B cell (primary cell): ENCODE results near the gene SH3RF3. TPM values are rescaled to one million over a fixed set of nuclear protein-coding genes. Genes with fewer than 3 reads are reported as not detected.

ENCODE experiments used
- ATAC-seq: fragments of 200-7000 bp; cut with Tn5 transposase; one replicate; pipeline ENCODE4 v1.10.0; 2021; ENCODE audit warnings: low read depth, mild to moderate bottlenecking, moderate number of reproducible peaks, moderate library complexity
- CTCF ChIA-PET: fragments of 350-600 bp; sonication (Branson Sonifier 250); formaldehyde crosslinking; loops from one replicate; lab custom pipeline; 2021; ENCODE audit warnings: antibody characterized with exemption, inconsistent platforms; lab: Charles Lee
- POLR2A ChIA-PET: fragments of 350-600 bp; sonication (Branson Sonifier 250); formaldehyde crosslinking; loops from one replicate; lab custom pipeline; 2021; ENCODE audit warnings: antibody characterized with exemption; lab: Charles Lee
- DNase-seq: peaks from one replicate; pipeline ENCODE4 v3.0.0; 2013
- H2AFZ ChIP-seq: 2 replicates; pipeline ENCODE4 v1.6.1; 2012; ENCODE audit warnings: mild to moderate bottlenecking, low read depth, low read length; ENCODE audit not compliant: insufficient read depth, poor library complexity, severe bottlenecking
- H3K27ac ChIP-seq, 2 donors: 1 replicate in 1 of 2; 2 replicates in 1 of 2; pipeline ENCODE4 v1.5.1; 2012 to 2013; ENCODE audit warnings: low read length in 2 of 2, mild to moderate bottlenecking in 2 of 2, moderate library complexity in 1 of 2
- H3K27me3 ChIP-seq, 4 experiments: fragments of 200-600 bp in 1 of 4; sonication (generic) in 1 of 4; replicated peaks in 1 of 4; 1 replicate in 2 of 4; 2 replicates in 2 of 4; pipeline versions ENCODE4 v1.6.1 to v1.7.0; 2013 to 2016; ENCODE audit warnings: low read length in 3 of 4, mild to moderate bottlenecking in 2 of 4, mixed read lengths in 1 of 4, moderate library complexity in 1 of 4; ENCODE audit not compliant: insufficient read depth in 4 of 4, control insufficient read depth in 3 of 4; ENCODE audit errors: control extremely low read depth in 1 of 4
- H3K36me3 ChIP-seq, 2 experiments: replicated peaks in 1 of 2; 1 replicate in 1 of 2; 2 replicates in 1 of 2; pipeline versions ENCODE4 v1.6.1 to v1.7.1; 2013; ENCODE audit warnings: low read length in 1 of 2; ENCODE audit not compliant: insufficient read depth in 2 of 2, control insufficient read depth in 1 of 2; ENCODE audit errors: control extremely low read depth in 1 of 2, extremely low read depth in 1 of 2
- H3K4me1 ChIP-seq, 2 donors: fragments of 200-600 bp in 1 of 2; sonication (generic) in 1 of 2; 1 replicate in 1 of 2; 2 replicates in 1 of 2; pipeline versions ENCODE4 v1.5.1 to v1.6.1; 2013 to 2017; ENCODE audit warnings: low read length in 2 of 2; ENCODE audit not compliant: control insufficient read depth in 2 of 2, insufficient read depth in 2 of 2
- H3K4me2 ChIP-seq: replicated peaks from 2 replicates; pipeline ENCODE3; 2012; ENCODE audit warnings: mild to moderate bottlenecking, low read depth, low read length; ENCODE audit not compliant: poor library complexity, severe bottlenecking
- H3K4me3 ChIP-seq, 5 experiments: fragments of 200-600 bp in 1 of 5; sonication (generic) in 1 of 5; 1 replicate in 3 of 5; 2 replicates in 2 of 5; pipeline versions ENCODE4 v1.5.1 to v1.7.0; 2011 to 2016; ENCODE audit warnings: low read length in 4 of 5, mild to moderate bottlenecking in 4 of 5, low read depth in 2 of 5, control low read depth in 1 of 5, moderate library complexity in 1 of 5; ENCODE audit not compliant: insufficient read depth in 1 of 5; ENCODE audit errors: control extremely low read depth in 1 of 5, extremely low read depth in 1 of 5
- H3K79me2 ChIP-seq: fragments of 200-600 bp; sonication (generic); one replicate; pipeline ENCODE4 v1.6.0; 2016; ENCODE audit warnings: low read length; ENCODE audit not compliant: control insufficient read depth, insufficient read depth
- H3K9ac ChIP-seq: fragments of 200-600 bp; sonication (generic); 2 replicates; pipeline ENCODE4 v1.6.1; 2017; ENCODE audit warnings: mild to moderate bottlenecking, low read length, moderate library complexity
- H3K9me3 ChIP-seq, 3 donors: one replicate each; pipeline versions ENCODE4 v1.6.1 to v1.7.1; 2013; ENCODE audit warnings: low read length in 2 of 3; ENCODE audit not compliant: control insufficient read depth in 2 of 3, insufficient read depth in 1 of 3; ENCODE audit errors: control extremely low read depth in 1 of 3
- H4K20me1 ChIP-seq: 2 replicates; pipeline ENCODE4 v1.6.0; 2012; ENCODE audit warnings: mild to moderate bottlenecking, low read length; ENCODE audit not compliant: insufficient read depth, control insufficient read depth, poor library complexity, severe bottlenecking
- H3K27ac Mint-ChIP-seq: one replicate; pipeline ENCODE4 v1.8.0; 2021; ENCODE audit warnings: mixed read lengths
- H3K27me3 Mint-ChIP-seq: one replicate; pipeline ENCODE4 v1.8.0; 2021; ENCODE audit warnings: mixed read lengths
- H3K4me1 Mint-ChIP-seq: one replicate; pipeline ENCODE4 v1.8.0; 2021; ENCODE audit warnings: mixed read lengths
- H3K4me3 Mint-ChIP-seq: one replicate; pipeline ENCODE4 v1.8.0; 2021; ENCODE audit warnings: mixed read lengths
- H3K9me3 Mint-ChIP-seq: one replicate; pipeline ENCODE4 v1.8.0; 2022; ENCODE audit warnings: mixed read lengths; ENCODE audit not compliant: insufficient read depth
- EZH2 ChIP-seq: IDR thresholded peaks from 2 replicates; pipeline ENCODE4 v1.6.1; 2012; ENCODE audit warnings: borderline replicate concordance, low read depth, mild to moderate bottlenecking, moderate library complexity, low read length; ENCODE audit not compliant: insufficient read depth, poor library complexity, severe bottlenecking
- WGBS: methylation state at CpG from one replicate; pipeline ENCODE4 v1.1.5; 2013; ENCODE audit warnings: missing lambda C conversion rate; ENCODE audit not compliant: insufficient coverage; 5-methylcytosine and 5-hydroxymethylcytosine counted together
- intact Hi-C: fragments of 100-400 bp; cut with micrococcal nuclease; formaldehyde crosslinking; loops from one replicate; pipeline ENCODE4 v1.10.0; 2022
- polyA plus RNA-seq: library from polyadenylated mRNA; depleted of rRNA; stranded (reverse); fragments of >200 nt; gene quantifications from 2 replicates; pipeline ENCODE4 v1.2.3, GENCODE V29; 2012
- total RNA-seq, 2 donors: library from RNA; stranded (reverse); fragments of 120-200 nt in 1 of 2; gene quantifications; 1 replicate in 1 of 2; 2 replicates in 1 of 2; pipeline versions ENCODE4 v1.2.3 to v1.2.4, GENCODE V29; 2013 to 2022
- TF ChIP-seq, protein P1 (sequence below): fragments of 200-600 bp; IDR thresholded peaks from one replicate; pipeline ENCODE4 v1.8.0; 2022; ENCODE audit warnings: antibody characterized with exemption, mild to moderate bottlenecking

SH3RF3 gene
- total and polyA plus RNA-seq, 2 donors (not counting 1 experiment from before 2014, with no cell fraction given), result 0.07 to 1.2 TPM

DNA sequence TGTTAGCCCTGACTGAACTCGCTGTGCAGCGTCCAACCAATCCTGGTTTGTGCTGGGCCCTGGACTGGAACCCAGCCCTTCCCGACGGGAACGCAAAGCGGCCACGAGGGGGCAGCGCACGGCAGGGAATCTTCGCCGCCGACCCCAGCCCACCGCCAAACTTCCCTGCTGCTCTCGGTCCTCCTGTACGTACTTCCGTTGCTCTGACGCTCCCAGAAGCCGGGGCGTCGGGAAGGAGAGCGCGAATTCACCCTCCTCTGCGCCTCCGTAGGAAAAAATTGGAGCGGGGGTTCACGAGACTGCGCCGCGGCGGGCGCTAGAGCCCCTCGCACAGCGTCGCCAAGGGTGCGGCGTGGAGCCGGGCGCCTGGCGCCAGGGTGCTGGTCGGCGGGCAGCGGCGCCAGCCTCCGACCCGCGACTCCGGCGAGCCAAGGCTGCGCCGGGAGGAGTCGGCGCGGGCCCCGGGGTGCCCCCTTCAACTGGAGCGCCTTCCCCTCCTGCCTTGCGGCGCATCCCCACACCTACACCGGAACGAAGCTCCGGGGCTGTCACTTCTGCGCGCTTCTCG lies 873 bp upstream of the SH3RF3 start:
- Histone ChIP-seq H3K36me3 (no peaks in the 10 kb centered on the region), H3K4me3 (peak overlapping the region; percentile 46 to 77 (median 62)), H3K9me3 (no peaks in the 10 kb centered on the region), H4K20me1 (no peaks in the 10 kb centered on the region), H3K4me2 (peak overlapping the region; percentile 97), H3K27me3 (peaks cover 0 to 10% (median 2%) of the 10 kb centered on the region in 4 experiments), H3K9ac (peak overlapping the region; percentile 69), H3K27ac (no peak overlapping the region), H3K4me1 (peaks cover 5 to 10% of the 10 kb centered on the region in 2 donors), H2AFZ (peak overlapping the region; percentile 83), H3K79me2 (no peaks in the 10 kb centered on the region)
- H3K4me3 Mint-ChIP-seq, result peak overlapping the region; percentile 85
- peak; percentile 63 for ATAC-seq
- H3K4me1 Mint-ChIP-seq, result peaks cover 10% of the 10 kb centered on the region
- peaks cover 32% of the 10 kb centered on the region for H3K27me3 Mint-ChIP-seq
- POLR2A ChIA-PET, result no interaction called here
- no peaks in the 10 kb centered on the region for H3K9me3 Mint-ChIP-seq
- DNase-seq, result peak; percentile 67
- H3K27ac Mint-ChIP-seq, result no peak overlapping the region
- no peak for TF ChIP-seq EZH2
- TF ChIP-seq, protein P1, sequence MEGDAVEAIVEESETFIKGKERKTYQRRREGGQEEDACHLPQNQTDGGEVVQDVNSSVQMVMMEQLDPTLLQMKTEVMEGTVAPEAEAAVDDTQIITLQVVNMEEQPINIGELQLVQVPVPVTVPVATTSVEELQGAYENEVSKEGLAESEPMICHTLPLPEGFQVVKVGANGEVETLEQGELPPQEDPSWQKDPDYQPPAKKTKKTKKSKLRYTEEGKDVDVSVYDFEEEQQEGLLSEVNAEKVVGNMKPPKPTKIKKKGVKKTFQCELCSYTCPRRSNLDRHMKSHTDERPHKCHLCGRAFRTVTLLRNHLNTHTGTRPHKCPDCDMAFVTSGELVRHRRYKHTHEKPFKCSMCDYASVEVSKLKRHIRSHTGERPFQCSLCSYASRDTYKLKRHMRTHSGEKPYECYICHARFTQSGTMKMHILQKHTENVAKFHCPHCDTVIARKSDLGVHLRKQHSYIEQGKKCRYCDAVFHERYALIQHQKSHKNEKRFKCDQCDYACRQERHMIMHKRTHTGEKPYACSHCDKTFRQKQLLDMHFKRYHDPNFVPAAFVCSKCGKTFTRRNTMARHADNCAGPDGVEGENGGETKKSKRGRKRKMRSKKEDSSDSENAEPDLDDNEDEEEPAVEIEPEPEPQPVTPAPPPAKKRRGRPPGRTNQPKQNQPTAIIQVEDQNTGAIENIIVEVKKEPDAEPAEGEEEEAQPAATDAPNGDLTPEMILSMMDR, result peak; percentile 82
- CTCF ChIA-PET, result interaction anchor here (0.7 to 9.0 kb wide), 6 partner anchors 9 to 381 kb away, joined by 3 to 106 read pairs (median 3); no protein-coding TSS in a partner anchor
- intact Hi-C loops, result loop anchor here (1.0 kb wide), 1 partner anchor 382 kb away; no protein-coding TSS in a partner anchor
- 1% methylated on average over 63 of the region's 63 CpGs for WGBS

DNA sequence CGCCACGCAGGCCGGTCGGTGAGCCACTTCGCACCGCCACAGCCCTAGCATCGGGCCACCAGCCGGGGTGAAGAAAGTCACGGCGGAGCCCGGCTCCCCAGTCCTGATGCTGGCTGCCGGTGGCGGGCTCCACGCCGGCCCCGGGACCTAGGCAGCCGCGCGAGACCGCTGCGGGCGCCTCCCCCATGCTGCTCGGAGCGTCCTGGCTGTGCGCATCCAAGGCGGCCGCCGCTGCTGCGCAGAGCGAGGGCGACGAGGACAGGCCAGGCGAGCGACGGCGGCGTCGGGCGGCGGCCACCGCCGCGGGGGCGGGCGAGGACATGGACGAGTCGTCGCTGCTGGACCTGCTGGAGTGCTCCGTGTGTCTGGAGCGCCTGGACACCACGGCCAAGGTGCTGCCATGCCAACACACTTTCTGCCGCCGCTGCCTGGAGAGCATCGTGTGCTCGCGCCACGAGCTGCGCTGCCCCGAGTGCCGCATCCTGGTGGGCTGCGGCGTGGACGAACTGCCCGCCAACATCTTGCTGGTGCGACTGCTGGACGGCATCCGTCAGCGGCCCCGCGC lies 433 bp downstream of the SH3RF3 start:
- TF ChIP-seq EZH2, result no peak
- TF ChIP-seq, protein P1, result no peak
- no peaks in the 10 kb centered on the region for H3K36me3 ChIP-seq
- peak overlapping the region; percentile 59 for H3K4me3 Mint-ChIP-seq
- H3K27me3 ChIP-seq, result peaks cover 0 to 10% (median 2%) of the 10 kb centered on the region in 4 experiments
- no peaks in the 10 kb centered on the region for H3K9me3 ChIP-seq
- peaks cover 8 to 10% of the 10 kb centered on the region in 2 donors for H3K4me1 ChIP-seq
- 3% methylated on average over 70 of the region's 70 CpGs for WGBS
- H3K4me3 ChIP-seq, result peak overlapping the region in 4 of 5 experiments; percentile 53 to 77 (median 66)
- peaks cover 32% of the 10 kb centered on the region for H3K27me3 Mint-ChIP-seq
- no peak overlapping the region for H3K27ac Mint-ChIP-seq
- H3K79me2 ChIP-seq, result no peaks in the 10 kb centered on the region
- peak overlapping the region; percentile 69 for H3K9ac ChIP-seq
- peak overlapping the region; percentile 97 for H3K4me2 ChIP-seq
- ChIA-PET CTCF (interaction anchor here (9.0 kb wide), 1 partner anchor 380 kb away, joined by 106 read pairs; no protein-coding TSS in a partner anchor), POLR2A (no interaction called here)
- no peaks in the 10 kb centered on the region for H4K20me1 ChIP-seq
- DNase-seq (peak; percentile 43), ATAC-seq (peak; percentile 29)
- no peaks in the 10 kb centered on the region for H3K9me3 Mint-ChIP-seq
- intact Hi-C loops, result no loop called here
- no peak overlapping the region for H3K27ac ChIP-seq
- H3K4me1 Mint-ChIP-seq, result peaks cover 11% of the 10 kb centered on the region
- H2AFZ ChIP-seq, result peak overlapping the region; percentile 83
